Measurements from ENCODE around the gene C17orf75.

Gene C17orf75

DNA sequence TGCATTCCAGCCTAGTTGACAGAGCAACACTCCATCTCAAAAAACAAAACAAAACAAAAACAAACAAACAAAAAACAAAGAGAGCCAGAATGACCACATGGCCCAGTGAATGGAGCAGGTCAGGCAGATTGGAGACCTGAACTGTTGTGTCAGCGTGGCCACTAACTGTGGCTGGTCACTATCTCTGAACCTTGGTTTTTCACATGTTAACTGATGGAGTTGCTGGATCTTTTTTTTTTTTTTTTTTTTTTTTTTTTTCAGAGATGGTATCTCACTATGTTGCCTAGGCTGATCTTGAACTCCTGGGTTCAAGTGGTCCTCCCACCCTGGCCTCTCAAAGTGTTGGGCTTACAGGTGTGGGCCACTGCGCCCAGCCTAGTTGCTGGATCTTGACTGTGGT lies 44.5 kb downstream of the C17orf75 start:
- no peaks in the 10 kb centered on the region for H3K4me1 ChIP-seq (ENCODE audit: insufficient read depth, poor library complexity, severe bottlenecking)
- H3K27me3 ChIP-seq (ENCODE audit: insufficient read depth, poor library complexity, severe bottlenecking), result no peaks in the 10 kb centered on the region
- no peak overlapping the region for H3K4me3 ChIP-seq (ENCODE audit: severe bottlenecking)
- no peak overlapping the region for H3K27ac ChIP-seq (ENCODE audit: poor library complexity, severe bottlenecking)
- ATAC-seq (ENCODE audit: low read depth) (no peak), DNase-seq (ENCODE audit: low spot score) (no peak)
- H3K9me3 ChIP-seq (ENCODE audit: severe bottlenecking), result no peaks in the 10 kb centered on the region
- TF ChIP-seq CTCF (IDR thresholded peaks at IDR 0.05; ENCODE audit: poor library complexity, severe bottlenecking), result no peak
- no peaks in the 10 kb centered on the region for H3K36me3 ChIP-seq (ENCODE audit: low read depth)

- Histone ChIP-seq H3K36me3 (ENCODE audit: low read depth) (no peaks in the 10 kb centered on the region), H3K9me3 (ENCODE audit: severe bottlenecking) (no peaks in the 10 kb centered on the region), H3K4me3 (ENCODE audit: severe bottlenecking) (no peak overlapping the region), H3K4me1 (ENCODE audit: insufficient read depth, poor library complexity, severe bottlenecking) (no peaks in the 10 kb centered on the region), H3K27me3 (ENCODE audit: insufficient read depth, poor library complexity, severe bottlenecking) (no peaks in the 10 kb centered on the region), H3K27ac (ENCODE audit: poor library complexity, severe bottlenecking) (no peak overlapping the region)
- no peak for TF ChIP-seq CTCF (IDR thresholded peaks at IDR 0.05; ENCODE audit: poor library complexity, severe bottlenecking)
- DNase-seq (ENCODE audit: low spot score), result no peak
- ATAC-seq (ENCODE audit: low read depth), result no peak
Measured at GRCh38 chr17:32292094-32292493, 49.9 kb downstream of the C17orf75 start.

- no peak for TF ChIP-seq CTCF (IDR thresholded peaks at IDR 0.05; ENCODE audit: poor library complexity, severe bottlenecking)
- Histone ChIP-seq H3K4me1 (ENCODE audit: insufficient read depth, poor library complexity, severe bottlenecking) (no peaks in the 10 kb centered on the region), H3K27ac (ENCODE audit: poor library complexity, severe bottlenecking) (no peak overlapping the region), H3K4me3 (ENCODE audit: severe bottlenecking) (no peak overlapping the region), H3K36me3 (ENCODE audit: low read depth) (no peaks in the 10 kb centered on the region), H3K9me3 (ENCODE audit: severe bottlenecking) (no peaks in the 10 kb centered on the region), H3K27me3 (ENCODE audit: insufficient read depth, poor library complexity, severe bottlenecking) (no peaks in the 10 kb centered on the region)
- ATAC-seq (ENCODE audit: low read depth) (no peak), DNase-seq (ENCODE audit: low spot score) (no peak)
Measured at GRCh38 chr17:32289471-32290070, 52.4 kb downstream of the C17orf75 start.

GRCh38 chr17:32288615-32289014 lies 53.4 kb downstream of the C17orf75 start:
- no peak overlapping the region for H3K4me3 ChIP-seq (ENCODE audit: severe bottlenecking)
- no peaks in the 10 kb centered on the region for H3K4me1 ChIP-seq (ENCODE audit: insufficient read depth, poor library complexity, severe bottlenecking)
- ATAC-seq (ENCODE audit: low read depth), result no peak
- no peak overlapping the region for H3K27ac ChIP-seq (ENCODE audit: poor library complexity, severe bottlenecking)
- TF ChIP-seq CTCF (IDR thresholded peaks at IDR 0.05; ENCODE audit: poor library complexity, severe bottlenecking), result no peak
- H3K27me3 ChIP-seq (ENCODE audit: insufficient read depth, poor library complexity, severe bottlenecking), result no peaks in the 10 kb centered on the region
- no peaks in the 10 kb centered on the region for H3K9me3 ChIP-seq (ENCODE audit: severe bottlenecking)
- DNase-seq (ENCODE audit: low spot score), result no peak
- no peaks in the 10 kb centered on the region for H3K36me3 ChIP-seq (ENCODE audit: low read depth)

DNA sequence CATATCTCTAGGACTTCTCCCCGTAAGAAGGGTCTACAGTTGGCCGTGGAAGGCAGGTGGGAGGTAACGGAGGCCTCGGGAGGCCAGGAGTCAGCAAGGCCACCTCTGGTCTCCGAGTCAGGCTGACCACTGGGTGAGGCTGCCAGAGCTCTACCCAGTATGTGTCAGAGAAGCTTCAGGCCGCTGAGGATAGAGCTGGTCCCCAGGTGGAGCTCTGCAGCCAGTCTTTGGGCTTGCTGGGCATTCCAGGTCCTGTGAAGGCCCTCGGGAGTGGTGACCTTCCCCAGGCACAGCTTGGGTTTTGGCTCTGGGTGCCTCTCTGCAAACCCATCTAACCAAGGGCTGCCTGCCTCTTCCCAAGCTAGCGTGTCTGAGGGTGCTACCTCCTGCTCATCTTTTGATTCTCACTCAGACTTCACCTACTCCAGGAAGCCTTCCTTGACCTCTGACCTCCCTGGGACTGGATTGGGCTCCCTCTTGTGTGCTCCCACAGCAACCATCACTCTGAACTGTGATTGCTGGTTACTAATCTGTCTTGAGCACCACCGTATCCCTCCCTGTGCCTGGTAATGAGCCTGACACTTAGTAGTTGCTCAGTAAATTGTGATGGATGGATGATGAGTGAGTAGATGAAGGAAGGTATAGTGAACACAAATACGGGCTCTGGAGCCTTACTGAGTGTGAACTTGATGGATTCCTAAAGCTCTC lies 54.0 kb downstream of the C17orf75 start:
- Histone ChIP-seq H3K36me3 (ENCODE audit: low read depth) (no peaks in the 10 kb centered on the region), H3K9me3 (ENCODE audit: severe bottlenecking) (no peaks in the 10 kb centered on the region), H3K4me3 (ENCODE audit: severe bottlenecking) (no peak overlapping the region), H3K27me3 (ENCODE audit: insufficient read depth, poor library complexity, severe bottlenecking) (no peaks in the 10 kb centered on the region), H3K27ac (ENCODE audit: poor library complexity, severe bottlenecking) (no peak overlapping the region), H3K4me1 (ENCODE audit: insufficient read depth, poor library complexity, severe bottlenecking) (no peaks in the 10 kb centered on the region)
- TF ChIP-seq CTCF (IDR thresholded peaks at IDR 0.05; ENCODE audit: poor library complexity, severe bottlenecking), result no peak
- DNase-seq (ENCODE audit: low spot score) (no peak), ATAC-seq (ENCODE audit: low read depth) (no peak)

All from RWPE2 (cell line).